ENCODE results near the gene CREM. TPM values are rescaled to one million over a fixed set of nuclear protein-coding genes. Genes with fewer than 3 reads are reported as not detected.

Gene CREM
- total and polyA plus RNA-seq, 3 donors from 2014 or later, result 156 to 405 (median 266) TPM

DNA sequence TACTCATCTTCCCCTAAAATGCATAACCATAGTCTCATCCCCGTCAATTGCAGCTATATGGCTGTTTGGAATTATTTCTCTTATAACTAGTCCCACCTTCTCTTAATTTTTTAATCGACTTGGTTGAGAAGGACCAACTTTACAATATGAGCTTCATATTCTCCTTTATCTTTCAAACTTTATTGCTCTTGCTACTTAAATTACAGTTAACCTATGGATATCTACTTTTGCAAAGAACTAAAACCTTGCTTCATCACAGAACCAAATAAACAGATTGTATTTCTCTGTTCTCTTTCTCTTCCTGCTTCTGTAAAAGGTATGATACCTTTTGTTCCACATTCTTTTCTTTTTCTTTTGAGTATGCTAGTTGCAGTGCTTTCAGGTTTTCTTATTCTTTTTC lies 6.1 kb downstream of the CREM start:
- no peak overlapping the region for H3K27ac ChIP-seq
- no peaks in the 10 kb centered on the region for H3K36me3 ChIP-seq (ENCODE audit: low read depth, missing control alignments)
- intact Hi-C loops (cut with DNase I; ENCODE audit: low total_unique reads), result no loop called here
- no peak for DNase-seq
- no peaks in the 10 kb centered on the region for H3K27me3 ChIP-seq
- 92 to 97% methylated on average over 2 of the region's 2 CpGs for WGBS, 2 donors
- no peak overlapping the region for H3K4me3 ChIP-seq
- H3K9me3 ChIP-seq, result no peaks in the 10 kb centered on the region
- no peak for TF ChIP-seq POLR2A (IDR thresholded peaks at IDR 0.05)
- TF ChIP-seq, protein P1, sequence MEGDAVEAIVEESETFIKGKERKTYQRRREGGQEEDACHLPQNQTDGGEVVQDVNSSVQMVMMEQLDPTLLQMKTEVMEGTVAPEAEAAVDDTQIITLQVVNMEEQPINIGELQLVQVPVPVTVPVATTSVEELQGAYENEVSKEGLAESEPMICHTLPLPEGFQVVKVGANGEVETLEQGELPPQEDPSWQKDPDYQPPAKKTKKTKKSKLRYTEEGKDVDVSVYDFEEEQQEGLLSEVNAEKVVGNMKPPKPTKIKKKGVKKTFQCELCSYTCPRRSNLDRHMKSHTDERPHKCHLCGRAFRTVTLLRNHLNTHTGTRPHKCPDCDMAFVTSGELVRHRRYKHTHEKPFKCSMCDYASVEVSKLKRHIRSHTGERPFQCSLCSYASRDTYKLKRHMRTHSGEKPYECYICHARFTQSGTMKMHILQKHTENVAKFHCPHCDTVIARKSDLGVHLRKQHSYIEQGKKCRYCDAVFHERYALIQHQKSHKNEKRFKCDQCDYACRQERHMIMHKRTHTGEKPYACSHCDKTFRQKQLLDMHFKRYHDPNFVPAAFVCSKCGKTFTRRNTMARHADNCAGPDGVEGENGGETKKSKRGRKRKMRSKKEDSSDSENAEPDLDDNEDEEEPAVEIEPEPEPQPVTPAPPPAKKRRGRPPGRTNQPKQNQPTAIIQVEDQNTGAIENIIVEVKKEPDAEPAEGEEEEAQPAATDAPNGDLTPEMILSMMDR (IDR thresholded peaks at IDR 0.05), result no peak
- no peaks in the 10 kb centered on the region for H3K4me1 ChIP-seq

DNA sequence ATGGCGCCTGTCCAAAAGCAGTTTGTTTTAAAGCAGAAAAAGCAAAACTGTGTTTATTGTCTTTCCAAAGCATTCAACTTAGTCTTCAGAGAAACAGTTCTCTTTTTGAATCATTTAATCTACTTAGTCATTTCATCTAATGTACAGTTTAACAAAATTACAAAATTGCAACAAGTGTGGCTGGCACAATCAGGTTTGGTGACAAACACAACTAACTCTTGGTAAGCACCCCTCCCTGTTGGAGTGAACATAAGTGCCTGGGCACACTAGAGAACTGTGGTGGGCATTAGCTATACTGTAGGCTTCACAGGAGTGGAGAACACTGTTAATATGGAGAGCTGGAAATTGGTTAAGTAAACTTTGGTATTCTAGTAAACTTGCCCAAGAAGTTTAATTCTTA lies 6.9 kb downstream of the CREM start:
- H3K9me3 ChIP-seq, result no peaks in the 10 kb centered on the region
- no peaks in the 10 kb centered on the region for H3K36me3 ChIP-seq (ENCODE audit: low read depth, missing control alignments)
- H3K4me1 ChIP-seq, result no peaks in the 10 kb centered on the region
- TF ChIP-seq, protein P1 (IDR thresholded peaks at IDR 0.05), result no peak
- TF ChIP-seq POLR2A (IDR thresholded peaks at IDR 0.05), result no peak
- no peak overlapping the region for H3K4me3 ChIP-seq
- DNase-seq, result no peak
- H3K27ac ChIP-seq, result no peak overlapping the region
- H3K27me3 ChIP-seq, result no peaks in the 10 kb centered on the region
- intact Hi-C loops (cut with DNase I; ENCODE audit: low total_unique reads), result no loop called here
- 56 to 93% methylated on average over 1 of the region's 1 CpG for WGBS, 2 donors

DNA sequence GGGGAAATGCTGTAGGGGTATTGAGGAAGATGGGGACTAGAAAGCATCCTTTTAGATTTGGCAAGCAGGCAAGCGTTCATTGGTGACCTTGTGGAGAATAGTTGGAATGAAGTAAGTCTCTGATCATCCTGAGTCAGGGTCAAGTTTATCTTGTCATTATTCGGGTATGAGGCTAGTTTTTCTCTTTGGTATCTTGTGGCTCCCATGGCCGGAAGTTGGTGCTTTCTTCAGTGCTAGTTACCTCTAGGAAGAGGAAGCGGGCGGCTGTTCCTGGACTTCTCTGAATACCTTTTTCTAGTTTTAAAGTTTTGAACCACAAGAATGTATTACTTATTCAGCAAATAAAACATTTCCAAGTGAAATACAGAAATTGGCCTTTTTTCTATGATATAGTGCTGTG lies 9.2 kb downstream of the CREM start:
- DNase-seq, result no peak
- Histone ChIP-seq H3K27me3 (no peaks in the 10 kb centered on the region), H3K4me3 (no peak overlapping the region), H3K27ac (no peak overlapping the region), H3K36me3 (ENCODE audit: low read depth, missing control alignments) (no peaks in the 10 kb centered on the region), H3K4me1 (no peaks in the 10 kb centered on the region), H3K9me3 (no peaks in the 10 kb centered on the region)
- WGBS, 2 donors, result 63 to 64% methylated on average over 5 of the region's 5 CpGs
- TF ChIP-seq, protein P1 (IDR thresholded peaks at IDR 0.05), result no peak
- no peak for TF ChIP-seq POLR2A (IDR thresholded peaks at IDR 0.05)
- intact Hi-C loops (cut with DNase I; ENCODE audit: low total_unique reads), result no loop called here

DNA sequence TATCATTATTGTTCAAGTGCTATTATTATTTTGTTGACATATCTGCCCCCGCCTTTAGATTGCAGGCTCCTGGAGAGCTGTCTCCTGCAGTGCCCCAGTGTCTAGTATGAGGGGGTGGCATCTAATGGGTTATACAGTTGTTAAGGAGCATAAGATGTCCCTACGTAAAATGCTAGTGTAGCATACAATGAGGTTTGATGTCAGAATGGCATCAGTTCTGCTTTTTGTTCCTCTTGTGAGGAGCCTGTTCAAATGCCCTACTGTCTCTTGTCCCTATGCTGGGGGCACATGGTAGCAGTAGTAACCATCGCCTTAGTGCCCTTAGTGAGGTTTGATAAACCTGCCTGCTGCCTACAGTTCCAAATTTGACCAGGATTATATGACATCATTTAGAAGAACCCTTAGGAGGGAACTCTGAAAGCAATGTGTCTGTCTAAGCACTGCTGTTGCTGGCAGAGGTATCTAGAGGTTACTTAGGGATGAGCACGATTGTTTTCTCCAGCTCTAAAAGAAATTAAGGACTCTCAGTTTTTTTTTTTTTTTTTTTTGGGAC lies 9.7 kb downstream of the CREM start:
- Histone ChIP-seq H3K36me3 (ENCODE audit: low read depth, missing control alignments) (no peaks in the 10 kb centered on the region), H3K27me3 (no peaks in the 10 kb centered on the region), H3K4me3 (no peak overlapping the region), H3K27ac (no peak overlapping the region), H3K9me3 (no peaks in the 10 kb centered on the region), H3K4me1 (no peaks in the 10 kb centered on the region)
- no peak for DNase-seq
- intact Hi-C loops (cut with DNase I; ENCODE audit: low total_unique reads), result no loop called here
- 66 to 86% methylated on average over 4 of the region's 4 CpGs for WGBS, 2 donors
- TF ChIP-seq POLR2A (IDR thresholded peaks at IDR 0.05), result no peak
- TF ChIP-seq, protein P1 (IDR thresholded peaks at IDR 0.05), result no peak

DNA sequence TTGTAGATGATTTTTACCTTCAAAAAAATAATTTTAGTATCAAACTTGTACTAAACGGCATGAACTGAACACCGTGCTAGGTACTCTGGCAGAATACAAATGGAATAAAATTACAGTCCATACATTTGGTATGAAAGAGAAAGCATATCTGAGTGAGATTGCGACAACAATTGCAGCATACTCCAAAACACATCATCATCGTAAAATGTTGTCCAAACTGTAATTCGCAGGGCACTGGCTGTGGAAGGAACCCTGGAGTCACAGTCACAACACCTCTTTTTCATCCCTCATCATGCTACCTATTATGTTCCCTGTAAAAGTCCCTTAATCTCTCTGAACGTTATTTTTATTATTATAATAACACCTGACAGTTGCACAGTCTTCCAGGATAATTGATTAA lies 13.5 kb downstream of the CREM start:
- intact Hi-C loops (cut with DNase I; ENCODE audit: low total_unique reads), result no loop called here
- Histone ChIP-seq H3K9me3 (no peaks in the 10 kb centered on the region), H3K4me3 (no peak overlapping the region)

More for the DNA sequence above, 13.5 kb downstream of the CREM start:
- Histone ChIP-seq H3K27me3 (no peaks in the 10 kb centered on the region), H3K4me1 (no peaks in the 10 kb centered on the region), H3K27ac (no peak overlapping the region), H3K36me3 (ENCODE audit: low read depth, missing control alignments) (no peaks in the 10 kb centered on the region)
- TF ChIP-seq, protein P1 (IDR thresholded peaks at IDR 0.05), result no peak
- TF ChIP-seq POLR2A (IDR thresholded peaks at IDR 0.05), result no peak
- WGBS, 2 donors, result 91 to 92% methylated on average over 6 of the region's 6 CpGs
- DNase-seq, result no peak

All from testis (tissue), 3 donors.